HepG2 (cell line): ENCODE data around the gene HSP90AB1. TPM values are rescaled to one million over a fixed set of nuclear protein-coding genes. Genes with fewer than 3 reads are reported as not detected.

Experiments
- BRF2 ChIP-seq: sonication (generic); formaldehyde crosslinking; IDR thresholded peaks from 2 replicates; pipeline ENCODE4 v1.8.1; 2022; ENCODE audit warnings: mild to moderate bottlenecking, missing genetic modification reagents
- HNRNPLL ChIP-seq: fragments of 200-400 bp; formaldehyde crosslinking; IDR thresholded peaks from 2 replicates; pipeline ENCODE4 v1.6.1; 2017; ENCODE audit warnings: mild to moderate bottlenecking, low read depth, low read length; ENCODE audit not compliant: poor library complexity, severe bottlenecking
- ISL2 ChIP-seq: sonication (generic); formaldehyde crosslinking; IDR thresholded peaks from 2 replicates; pipeline ENCODE4 v1.5.0; 2020; ENCODE audit warnings: missing genetic modification reagents
- KAT7 ChIP-seq: IDR thresholded peaks from 2 replicates; pipeline ENCODE4 v1.6.1; 2018; ENCODE audit warnings: borderline replicate concordance, missing compliant biosample characterization
- NFIC ChIP-seq: IDR thresholded peaks from 2 replicates; pipeline ENCODE4 v1.6.1; 2012; ENCODE audit warnings: mild to moderate bottlenecking, low read length, inconsistent platforms
- NFYC ChIP-seq: IDR thresholded peaks from 2 replicates; pipeline ENCODE4 v1.6.1; 2016; ENCODE audit warnings: missing genetic modification reagents, missing compliant biosample characterization
- NONO ChIP-seq, 2 experiments: fragments of 450-650 bp in 1 of 2; sonication (generic) in 1 of 2; formaldehyde crosslinking in 1 of 2; IDR thresholded peaks in 1 of 2; conservative IDR thresholded peaks in 1 of 2; 2 replicates each; pipeline versions ENCODE4 v1.6.1 to v1.8.0; 2017 to 2022; ENCODE audit warnings: mild to moderate bottlenecking in 1 of 2, missing genetic modification reagents in 1 of 2, moderate library complexity in 1 of 2
- NRL ChIP-seq: sonication (generic); formaldehyde crosslinking; IDR thresholded peaks from 2 replicates; pipeline ENCODE4 v1.5.0; 2020; ENCODE audit warnings: missing genetic modification reagents, mild to moderate bottlenecking, moderate library complexity, borderline replicate concordance
- PITX1 ChIP-seq: sonication (generic); formaldehyde crosslinking; IDR thresholded peaks from 2 replicates; pipeline ENCODE4 v1.5.1; 2020; ENCODE audit warnings: mild to moderate bottlenecking, missing genetic modification reagents
- PLRG1 ChIP-seq: fragments of 450-650 bp; conservative IDR thresholded peaks from 2 replicates; pipeline ENCODE4 v1.6.1; 2016
- RORA ChIP-seq: sonication (generic); formaldehyde crosslinking; IDR thresholded peaks from 2 replicates; pipeline ENCODE4 v1.5.0; 2020; ENCODE audit warnings: mild to moderate bottlenecking, missing genetic modification reagents, moderate library complexity
- SMAD3 ChIP-seq: sonication (generic); formaldehyde crosslinking; IDR thresholded peaks from 2 replicates; pipeline ENCODE4 v1.4.0; 2020; ENCODE audit warnings: missing genetic modification reagents
- SNAPC2 ChIP-seq: sonication (generic); formaldehyde crosslinking; IDR thresholded peaks from 2 replicates; pipeline ENCODE4 v1.8.1; 2022; ENCODE audit warnings: mild to moderate bottlenecking, missing genetic modification reagents
- SRF ChIP-seq: IDR thresholded peaks from 2 replicates; pipeline ENCODE4 v1.6.1; 2011; ENCODE audit warnings: mild to moderate bottlenecking, low read depth, low read length, moderate library complexity
- TAF1 ChIP-seq: sonication (generic); formaldehyde crosslinking; IDR thresholded peaks from 2 replicates; pipeline ENCODE4 v1.4.0; 2020; ENCODE audit warnings: missing genetic modification reagents
- ZNF552 ChIP-seq: sonication (generic); formaldehyde crosslinking; IDR thresholded peaks from 2 replicates; pipeline ENCODE4 v1.9.0; 2022; ENCODE audit warnings: missing genetic modification reagents, mild to moderate bottlenecking, borderline replicate concordance
- ZNF704 ChIP-seq: sonication (generic); formaldehyde crosslinking; IDR thresholded peaks from 2 replicates; pipeline ENCODE4 v1.8.1; 2023; ENCODE audit warnings: mild to moderate bottlenecking, inconsistent platforms, moderate library complexity, missing genetic modification reagents, borderline replicate concordance
- ZNF737 ChIP-seq: sonication (generic); formaldehyde crosslinking; IDR thresholded peaks from 2 replicates; pipeline ENCODE4 v1.5.0; 2020; ENCODE audit warnings: missing genetic modification reagents, mild to moderate bottlenecking, borderline replicate concordance
- ZSCAN29 ChIP-seq: sonication (generic); formaldehyde crosslinking; conservative IDR thresholded peaks from 2 replicates; pipeline ENCODE4 v1.4.0; 2020; ENCODE audit warnings: mild to moderate bottlenecking, missing genetic modification reagents
- polyA plus RNA-seq, 8 experiments: library from polyadenylated mRNA; depleted of rRNA in 3 of 8; stranded (reverse) in 7 of 8; unstranded in 1 of 8; fragments of >200 nt; fragmentation: Illumina TruSeq in 4 of 8; extraction: Trizol in 4 of 8; gene quantifications; 2 replicates each; pipeline versions ENCODE4 v1.2.1 to v1.2.3, GENCODE V29; 2011 to 2016; ENCODE audit warnings: low read depth in 4 of 8, missing spikeins in 1 of 8, mixed read lengths in 1 of 8; ENCODE audit not compliant: insufficient read depth in 1 of 8
- total RNA-seq, 5 experiments: library from RNA; depleted of rRNA; stranded (reverse); fragments of >200 nt; fragmentation: Illumina TruSeq; extraction: Trizol; gene quantifications; 2 replicates each; pipeline ENCODE4 v1.2.3, GENCODE V29; 2016; ENCODE audit warnings: low read depth in 1 of 5
- TF ChIP-seq, protein P1 (sequence below): sonication (generic); formaldehyde crosslinking; IDR thresholded peaks from 2 replicates; pipeline ENCODE4 v1.4.0; 2020; ENCODE audit warnings: missing genetic modification reagents
- TF ChIP-seq, protein P2 (sequence below): sonication (generic); formaldehyde crosslinking; IDR thresholded peaks from 2 replicates; pipeline ENCODE4 v1.4.0; 2020; ENCODE audit warnings: missing genetic modification reagents, low read depth, mild to moderate bottlenecking, borderline replicate concordance
- TF ChIP-seq, protein P3 (sequence below): sonication (generic); formaldehyde crosslinking; IDR thresholded peaks from 2 replicates; pipeline ENCODE4 v1.5.0; 2020; ENCODE audit warnings: mild to moderate bottlenecking, missing genetic modification reagents

HSP90AB1 gene
- total and polyA plus RNA-seq, 2 of the 13 experiments (the other 11 are each of a cell fraction or from before 2014, with no cell fraction given): 1,325 to 1,472 TPM

DNA sequence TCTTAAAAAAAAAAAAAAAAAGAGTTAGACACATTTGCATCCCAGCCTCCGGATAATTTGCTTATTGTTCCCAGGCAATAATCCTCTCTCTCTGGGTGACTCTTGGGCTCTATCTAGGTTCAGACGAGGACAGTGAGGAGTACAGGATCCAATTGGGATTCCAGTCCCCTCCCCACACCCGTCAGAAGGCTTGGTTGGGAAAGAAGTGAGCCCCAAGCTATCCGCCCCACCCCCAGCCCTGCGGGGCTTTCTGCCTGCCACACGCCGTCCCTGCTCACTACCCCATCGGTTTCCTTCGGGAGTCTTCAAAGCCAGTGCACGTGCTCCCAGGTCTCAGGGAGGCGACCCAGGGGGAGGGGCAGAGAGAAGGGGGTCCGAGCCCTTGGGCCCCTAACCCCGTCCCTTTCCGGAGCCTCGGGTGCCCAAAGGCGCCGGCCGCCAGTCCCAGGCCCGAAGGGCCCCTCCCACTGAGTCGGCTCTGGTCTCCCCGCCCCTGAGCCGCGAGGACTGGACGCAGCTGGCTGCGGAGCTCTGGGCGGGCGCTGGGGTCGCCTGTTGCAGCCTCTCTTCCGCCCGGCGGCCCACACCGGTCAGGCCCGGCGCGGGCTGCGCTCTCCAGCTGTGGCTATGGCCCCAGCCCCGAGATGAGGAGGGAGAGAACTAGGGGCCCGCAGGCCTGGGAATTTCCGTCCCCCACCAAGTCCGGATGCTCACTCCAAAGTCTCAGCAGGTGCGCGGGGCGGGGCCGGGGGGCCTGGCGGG is 27.7 kb upstream of the HSP90AB1 start (continued):
- TF ChIP-seq ZSCAN29 (CRISPR knock-in tag) (peak; percentile 84), NRL (CRISPR knock-in tag) (peak; percentile 95), KAT7 (0 out of 2 replicates have a peak, but pooled peaks have one; percentile 45), TAF1 (peak; percentile 68), NFIC (no peak), RORA (CRISPR knock-in tag) (no peak), ISL2 (CRISPR knock-in tag) (peak; percentile 71; the same call in 1 of the 2 replicates), SRF (no peak), HNRNPLL (peak; percentile 85), NFYC (CRISPR knock-in tag) (peak; percentile 34; the same call in 1 of the 2 replicates), ZNF704 (CRISPR knock-in tag) (no peak; the same call in 1 of the 2 replicates), PLRG1 (no peak), SNAPC2 (CRISPR knock-in tag) (peak; percentile 80; the same call in 1 of the 2 replicates), PITX1 (CRISPR knock-in tag) (0 out of 2 replicates have a peak, but pooled peaks have one; percentile 37), ZNF737 (CRISPR knock-in tag) (no peak), NONO (IDR thresholded peaks at IDR 0.05) (no peak), NONO (CRISPR knock-in tag; conservative IDR thresholded peaks at IDR 0.05) (peak; percentile 55; the same call in 1 of the 2 replicates), BRF2 (CRISPR knock-in tag) (no peak), SMAD3 (CRISPR knock-in tag) (no peak; the same call in 1 of the 2 replicates), ZNF552 (CRISPR knock-in tag) (peak; percentile 69; the same call in 1 of the 2 replicates)
- TF ChIP-seq, protein P1, sequence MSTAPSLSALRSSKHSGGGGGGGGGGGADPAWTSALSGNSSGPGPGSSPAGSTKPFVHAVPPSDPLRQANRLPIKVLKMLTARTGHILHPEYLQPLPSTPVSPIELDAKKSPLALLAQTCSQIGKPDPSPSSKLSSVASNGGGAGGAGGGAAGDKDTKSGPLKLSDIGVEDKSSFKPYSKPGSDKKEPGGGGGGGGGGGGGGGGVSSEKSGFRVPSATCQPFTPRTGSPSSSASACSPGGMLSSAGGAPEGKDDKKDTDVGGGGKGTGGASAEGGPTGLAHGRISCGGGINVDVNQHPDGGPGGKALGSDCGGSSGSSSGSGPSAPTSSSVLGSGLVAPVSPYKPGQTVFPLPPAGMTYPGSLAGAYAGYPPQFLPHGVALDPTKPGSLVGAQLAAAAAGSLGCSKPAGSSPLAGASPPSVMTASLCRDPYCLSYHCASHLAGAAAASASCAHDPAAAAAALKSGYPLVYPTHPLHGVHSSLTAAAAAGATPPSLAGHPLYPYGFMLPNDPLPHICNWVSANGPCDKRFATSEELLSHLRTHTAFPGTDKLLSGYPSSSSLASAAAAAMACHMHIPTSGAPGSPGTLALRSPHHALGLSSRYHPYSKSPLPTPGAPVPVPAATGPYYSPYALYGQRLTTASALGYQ (CRISPR knock-in tag): peak; percentile 67; the same call in 1 of the 2 replicates
- TF ChIP-seq, protein P2, sequence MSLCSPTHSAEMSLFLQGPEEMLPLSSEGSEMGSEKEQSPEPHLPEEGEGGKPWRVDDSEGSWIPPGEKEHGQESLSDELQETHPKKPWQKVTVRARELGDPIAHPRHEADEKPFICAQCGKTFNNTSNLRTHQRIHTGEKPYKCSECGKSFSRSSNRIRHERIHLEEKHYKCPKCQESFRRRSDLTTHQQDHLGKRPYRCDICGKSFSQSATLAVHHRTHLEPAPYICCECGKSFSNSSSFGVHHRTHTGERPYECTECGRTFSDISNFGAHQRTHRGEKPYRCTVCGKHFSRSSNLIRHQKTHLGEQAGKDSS (CRISPR knock-in tag): 0 out of 2 replicates have a peak, but pooled peaks have one; percentile 55
- TF ChIP-seq, protein P3, sequence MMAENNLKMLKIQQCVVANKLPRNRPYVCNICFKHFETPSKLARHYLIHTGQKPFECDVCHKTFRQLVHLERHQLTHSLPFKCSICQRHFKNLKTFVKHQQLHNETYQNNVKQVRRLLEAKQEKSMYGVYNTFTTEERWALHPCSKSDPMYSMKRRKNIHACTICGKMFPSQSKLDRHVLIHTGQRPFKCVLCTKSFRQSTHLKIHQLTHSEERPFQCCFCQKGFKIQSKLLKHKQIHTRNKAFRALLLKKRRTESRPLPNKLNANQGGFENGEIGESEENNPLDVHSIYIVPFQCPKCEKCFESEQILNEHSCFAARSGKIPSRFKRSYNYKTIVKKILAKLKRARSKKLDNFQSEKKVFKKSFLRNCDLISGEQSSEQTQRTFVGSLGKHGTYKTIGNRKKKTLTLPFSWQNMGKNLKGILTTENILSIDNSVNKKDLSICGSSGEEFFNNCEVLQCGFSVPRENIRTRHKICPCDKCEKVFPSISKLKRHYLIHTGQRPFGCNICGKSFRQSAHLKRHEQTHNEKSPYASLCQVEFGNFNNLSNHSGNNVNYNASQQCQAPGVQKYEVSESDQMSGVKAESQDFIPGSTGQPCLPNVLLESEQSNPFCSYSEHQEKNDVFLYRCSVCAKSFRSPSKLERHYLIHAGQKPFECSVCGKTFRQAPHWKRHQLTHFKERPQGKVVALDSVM: no peak; the same call in 1 of the 2 replicates
